Activated CD4-positive, alpha-beta T cell treated with anti-CD3 and anti-CD28 coated beads for 36 hours (primary cell): ENCODE data around the gene NMRK1. TPM values are rescaled to one million over a fixed set of nuclear protein-coding genes. Genes with fewer than 3 reads are reported as not detected.
A peak's percentile ranks its signal among the peaks of the same experiment; 100 is the strongest.

ENCODE experiments used
- ATAC-seq: fragments of 200-7000 bp; cut with Tn5 transposase; one replicate; pipeline ENCODE4 v1.10.0; 2021; ENCODE audit warnings: mild to moderate bottlenecking, moderate library complexity
- CTCF ChIA-PET: fragments of 350-600 bp; sonication (Branson Sonifier 250); formaldehyde crosslinking; loops from one replicate; lab custom pipeline; 2021; ENCODE audit warnings: antibody characterized with exemption; lab: Charles Lee
- POLR2A ChIA-PET: fragments of 350-600 bp; sonication (Branson Sonifier 250); formaldehyde crosslinking; loops from one replicate; lab custom pipeline; 2021; ENCODE audit warnings: antibody characterized with exemption, inconsistent platforms; lab: Charles Lee
- DNase-seq: peaks from one replicate; pipeline ENCODE4 v3.0.0-alpha.2; 2020
- H3K27ac Mint-ChIP-seq: one replicate; pipeline ENCODE4 v1.8.0; 2021; ENCODE audit warnings: mixed read lengths
- H3K27me3 Mint-ChIP-seq: one replicate; pipeline ENCODE4 v1.8.0; 2021; ENCODE audit warnings: mixed read lengths
- H3K36me3 Mint-ChIP-seq: one replicate; pipeline ENCODE4 v1.8.0; 2021; ENCODE audit warnings: low read depth, mixed read lengths
- H3K4me1 Mint-ChIP-seq: one replicate; pipeline ENCODE4 v1.8.0; 2021; ENCODE audit warnings: mixed read lengths
- H3K4me3 Mint-ChIP-seq: one replicate; pipeline ENCODE4 v1.8.0; 2021; ENCODE audit warnings: mild to moderate bottlenecking, moderate library complexity, mixed read lengths
- H3K9me3 Mint-ChIP-seq: one replicate; pipeline ENCODE4 v1.8.0; 2021; ENCODE audit warnings: low read depth, mixed read lengths
- intact Hi-C, 2 experiments: fragments of 100-400 bp; cut with DNase I in 1 of 2; cut with micrococcal nuclease in 1 of 2; formaldehyde crosslinking; loops; one replicate each; pipeline versions ENCODE4 v1.14.2 to v1.15.1; 2022 to 2024; cut with DNase I, micrococcal nuclease
- total RNA-seq, 2 experiments: library from RNA; stranded (reverse); gene quantifications; one replicate each; pipeline ENCODE4 v1.2.3, GENCODE V29; 2021

NMRK1 gene
- 10 to 100 TPM; 20.9 to 29.2 TPM for total RNA-seq

DNA sequence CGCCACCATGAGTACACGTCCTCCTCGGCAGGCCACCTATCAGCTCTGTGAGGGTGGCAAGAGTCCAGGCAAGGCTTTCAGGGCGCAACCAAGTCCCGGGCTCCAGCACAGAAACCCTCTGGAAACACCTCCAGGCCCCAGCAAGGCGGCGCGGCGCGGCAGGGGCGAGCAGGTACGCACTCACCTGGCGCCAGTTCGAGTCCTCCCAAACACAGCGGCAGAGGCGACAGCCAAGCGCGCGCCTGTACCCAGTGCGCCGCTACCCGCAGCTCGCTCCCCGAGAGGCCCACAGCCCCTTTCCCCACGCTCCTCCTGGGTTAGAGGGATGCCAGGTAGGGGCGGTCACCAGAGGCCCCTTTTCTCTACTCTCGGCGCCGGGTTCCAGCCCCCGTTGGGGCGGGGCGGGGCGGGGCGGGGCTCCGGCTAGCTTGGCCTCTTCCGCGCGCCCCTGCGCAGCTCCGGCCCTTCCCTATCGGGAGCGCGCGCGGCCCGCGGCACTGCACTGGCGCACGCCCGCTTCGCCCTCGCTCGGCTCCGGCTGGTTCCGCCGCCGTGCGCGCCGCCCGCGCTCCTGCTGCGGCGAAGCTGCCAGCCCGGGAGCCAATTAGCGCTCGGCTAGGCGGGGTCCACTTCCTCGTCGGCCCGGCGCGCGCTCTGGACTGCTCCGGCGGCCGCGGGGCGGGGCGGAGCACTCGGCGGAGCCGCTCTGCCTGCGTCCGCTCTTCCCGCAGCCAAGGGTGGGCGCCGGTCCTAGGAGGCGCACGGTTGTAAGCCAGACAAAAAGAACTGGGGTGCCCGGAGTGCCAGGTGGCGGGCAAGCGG, at the start of gene NMRK1, which contains the start of gene OSTF1:
Gene NMRK1 (minus strand): TSS at position 332 of the 822 bp plus-strand sequence. CDS start 5,040 bp downstream, outside the sequence.
Gene OSTF1 (plus strand): TSS at position 691 of the 822 bp plus-strand sequence. CDS start 179 bp downstream, outside the sequence.
- Mint-ChIP-seq H3K4me1 (peaks cover 64% of the 10 kb centered on the region), H3K36me3 (peaks cover 11% of the 10 kb centered on the region), H3K27ac (peak within 1 kb of the TSS; percentile 97), H3K9me3 (no peaks in the 10 kb centered on the region), H3K4me3 (peak within 1 kb of the TSS; percentile 96), H3K27me3 (no peaks in the 10 kb centered on the region)
- CTCF ChIA-PET: interaction anchor here (0.8 to 2.4 kb wide), 10 partner anchors 12 to 315 kb away, joined by 3 to 11 read pairs (median 6); partner anchors contain the start of genes C9orf40 and CARNMT1
- intact Hi-C loops: loop anchor here (1.0 to 10.0 kb wide), 12 partner anchors 29 to 1956 kb away; partner anchors contain the start of genes C9orf40 (in 2 of the 2), ANXA1 (in 1 of the 2), CARNMT1 (in 1 of the 2) and PCSK5 (in 1 of the 2)
- ATAC-seq: peak; percentile 90
- POLR2A ChIA-PET: interaction anchor here (0.6 to 3.6 kb wide), 8 partner anchors 46 to 1307 kb away, joined by 3 to 22 read pairs (median 3); partner anchors contain the start of genes C9orf40, CARNMT1 and RFK
- DNase-seq: peak; percentile 97

DNA sequence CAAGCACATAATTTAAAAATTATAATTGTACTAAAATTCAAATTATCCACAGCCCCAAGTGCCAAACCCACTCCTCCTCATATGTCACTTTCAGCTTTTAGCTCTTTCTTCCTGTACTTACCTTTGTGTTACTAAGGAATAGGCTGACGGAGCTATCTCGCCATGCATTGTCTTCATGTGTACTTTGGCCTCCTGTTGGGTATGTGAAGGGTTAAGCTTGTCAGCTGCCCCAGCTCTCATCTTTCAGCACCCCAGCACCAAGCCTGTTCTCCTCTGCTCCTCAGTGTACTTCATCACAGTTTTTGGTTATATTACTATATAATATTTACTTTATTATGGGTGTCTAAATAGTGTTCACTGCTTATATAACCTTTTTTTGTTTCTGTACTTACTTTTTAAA, 46.5 kb upstream of the NMRK1 start:
- ATAC-seq: no peak
- H3K4me1 Mint-ChIP-seq: peaks cover 33% of the 10 kb centered on the region
- no peaks in the 10 kb centered on the region for H3K9me3 Mint-ChIP-seq
- H3K36me3 Mint-ChIP-seq: peaks cover 63% of the 10 kb centered on the region
- H3K4me3 Mint-ChIP-seq: no peak overlapping the region
- ChIA-PET CTCF (interaction anchor here (1.0 kb wide), 1 partner anchor 9 kb away, joined by 3 read pairs; no protein-coding TSS in a partner anchor), POLR2A (interaction anchor here (0.6 kb wide), 2 partner anchors 46 to 180 kb away, joined by 3 to 5 read pairs; partner anchors contain the start of genes NMRK1 and OSTF1)
- intact Hi-C loops: no loop called here
- H3K27ac Mint-ChIP-seq: no peak overlapping the region
- no peak for DNase-seq
- no peaks in the 10 kb centered on the region for H3K27me3 Mint-ChIP-seq

DNA sequence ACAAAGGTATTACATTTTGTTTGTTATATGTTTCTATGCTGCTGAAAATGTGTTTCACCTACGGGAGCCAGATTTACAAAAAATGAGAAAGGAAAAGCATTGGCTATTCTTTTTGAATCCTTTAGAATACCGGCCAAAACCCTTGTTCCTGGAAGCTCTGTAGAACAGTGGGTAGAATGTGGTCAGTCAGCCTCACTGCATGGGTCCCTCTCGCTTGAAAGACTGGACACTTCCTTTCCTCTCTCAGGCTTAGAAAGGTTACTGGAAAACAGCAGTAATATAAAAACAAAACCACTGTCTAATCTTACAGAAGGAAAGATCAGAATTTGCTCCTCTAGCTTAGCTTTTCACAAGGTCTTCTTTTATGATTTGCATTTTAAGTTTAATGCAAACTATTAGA, 45.4 kb upstream of the NMRK1 start:
- DNase-seq: no peak
- intact Hi-C loops: no loop called here

DNA sequence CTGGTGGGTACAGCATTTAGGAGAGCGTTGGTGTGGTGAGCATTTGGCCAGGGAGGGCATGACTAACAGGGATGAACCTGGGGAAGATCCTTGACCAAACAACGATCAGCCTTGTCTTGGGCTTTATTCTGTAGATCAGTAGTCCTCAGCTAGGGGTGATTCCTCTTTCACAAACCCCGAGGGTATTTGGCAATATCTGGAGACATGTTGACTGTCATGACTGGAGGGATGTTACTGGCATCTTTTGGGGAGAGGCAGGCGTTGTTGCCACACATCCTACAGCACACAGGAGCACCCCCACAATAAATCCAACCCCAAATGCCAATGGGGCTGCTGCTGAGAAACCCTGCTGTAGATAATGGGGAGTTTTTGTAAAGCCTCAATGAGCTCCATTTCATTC, 44.3 kb upstream of the NMRK1 start:
- DNase-seq (no peak), ATAC-seq (no peak)
- Mint-ChIP-seq H3K36me3 (peaks cover 61% of the 10 kb centered on the region), H3K27me3 (no peaks in the 10 kb centered on the region), H3K27ac (no peak overlapping the region), H3K9me3 (no peaks in the 10 kb centered on the region), H3K4me3 (no peak overlapping the region), H3K4me1 (peaks cover 30% of the 10 kb centered on the region)
- intact Hi-C loops: no loop called here
- ChIA-PET CTCF (interaction anchor here (1.3 kb wide), 1 partner anchor 9 kb away, joined by 3 read pairs; no protein-coding TSS in a partner anchor), POLR2A (no interaction called here)

More for the DNA sequence above, 45.4 kb upstream of the NMRK1 start:
- H3K27ac Mint-ChIP-seq: no peak overlapping the region
- no peak for ATAC-seq
- H3K27me3 Mint-ChIP-seq: no peaks in the 10 kb centered on the region
- peaks cover 34% of the 10 kb centered on the region for H3K4me1 Mint-ChIP-seq
- H3K4me3 Mint-ChIP-seq: no peak overlapping the region
- H3K36me3 Mint-ChIP-seq: peaks cover 66% of the 10 kb centered on the region
- ChIA-PET POLR2A (no interaction called here), CTCF (interaction anchor here (1.1 kb wide), 1 partner anchor 46 kb away, joined by 3 read pairs; no protein-coding TSS in a partner anchor)
- H3K9me3 Mint-ChIP-seq: no peaks in the 10 kb centered on the region

DNA sequence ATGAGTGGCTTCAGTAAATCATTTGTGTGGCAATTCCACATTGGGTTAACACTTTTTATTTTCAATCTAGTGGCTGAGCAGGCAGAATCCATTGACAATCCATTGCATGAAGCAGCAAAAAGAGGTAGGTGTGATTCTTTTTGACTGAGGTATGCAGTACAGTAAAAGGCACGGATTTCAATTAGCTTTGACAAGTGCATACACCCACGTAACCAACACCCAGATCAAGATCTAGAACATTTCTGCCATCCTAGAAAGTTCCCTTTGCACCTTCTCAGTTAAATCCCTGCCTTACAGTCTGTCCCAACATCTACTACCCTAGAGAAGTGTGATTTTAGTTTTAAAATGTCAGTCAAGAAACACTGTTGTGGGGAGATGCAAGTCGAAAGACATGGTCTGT, 43.7 kb upstream of the NMRK1 start:
- DNase-seq (no peak), ATAC-seq (no peak)
- no peak overlapping the region for H3K27ac Mint-ChIP-seq
- intact Hi-C loops: no loop called here
- POLR2A ChIA-PET: no interaction called here
- peaks cover 55% of the 10 kb centered on the region for H3K36me3 Mint-ChIP-seq
- no peak overlapping the region for H3K4me3 Mint-ChIP-seq
- no peaks in the 10 kb centered on the region for H3K9me3 Mint-ChIP-seq
- CTCF ChIA-PET: interaction anchor here (0.6 to 1.3 kb wide), 2 partner anchors 9 to 13 kb away, joined by 3 read pairs; no protein-coding TSS in a partner anchor
- peaks cover 28% of the 10 kb centered on the region for H3K4me1 Mint-ChIP-seq
- no peaks in the 10 kb centered on the region for H3K27me3 Mint-ChIP-seq

DNA sequence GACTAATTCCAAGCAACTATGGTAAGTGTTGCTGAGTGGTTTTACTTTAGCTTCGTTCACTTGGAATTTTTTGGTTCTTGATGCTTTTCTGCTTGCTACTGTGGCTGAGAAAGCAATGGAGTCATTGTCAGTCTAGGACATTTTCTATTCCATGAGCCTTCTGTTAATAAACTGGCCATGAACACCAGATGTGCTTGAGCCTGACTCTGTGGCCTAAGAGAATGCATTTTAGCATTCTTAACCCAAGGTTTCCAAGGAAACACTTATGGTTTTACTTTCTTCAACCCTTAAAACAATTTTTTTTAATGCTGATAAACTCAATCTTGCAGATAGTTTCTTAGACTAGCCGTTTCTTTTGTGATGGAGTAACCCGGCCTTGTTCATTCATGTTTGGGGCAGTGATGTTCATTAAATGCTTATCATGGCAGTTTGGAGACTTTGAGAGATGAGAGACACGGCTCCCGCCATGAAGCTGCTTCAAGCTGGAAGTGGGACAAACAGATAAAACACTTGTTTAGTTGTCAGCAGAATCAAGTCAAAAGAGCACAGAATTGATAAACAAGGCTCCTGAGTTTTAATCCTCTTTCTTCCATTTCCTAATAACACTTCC, 42.8 kb upstream of the NMRK1 start:
- ChIA-PET CTCF (interaction anchor here (0.6 to 1.9 kb wide), 3 partner anchors 12 to 15 kb away, joined by 3 to 5 read pairs (median 4); no protein-coding TSS in a partner anchor), POLR2A (interaction anchor here (0.6 kb wide), 1 partner anchor 18 kb away, joined by 3 read pairs; no protein-coding TSS in a partner anchor)
- intact Hi-C loops: no loop called here
- H3K27ac Mint-ChIP-seq: no peak overlapping the region
- peaks cover 47% of the 10 kb centered on the region for H3K36me3 Mint-ChIP-seq
- no peak overlapping the region for H3K4me3 Mint-ChIP-seq
- peaks cover 30% of the 10 kb centered on the region for H3K4me1 Mint-ChIP-seq
- H3K9me3 Mint-ChIP-seq: no peaks in the 10 kb centered on the region
- no peak for ATAC-seq
- DNase-seq: no peak
- H3K27me3 Mint-ChIP-seq: no peaks in the 10 kb centered on the region

DNA sequence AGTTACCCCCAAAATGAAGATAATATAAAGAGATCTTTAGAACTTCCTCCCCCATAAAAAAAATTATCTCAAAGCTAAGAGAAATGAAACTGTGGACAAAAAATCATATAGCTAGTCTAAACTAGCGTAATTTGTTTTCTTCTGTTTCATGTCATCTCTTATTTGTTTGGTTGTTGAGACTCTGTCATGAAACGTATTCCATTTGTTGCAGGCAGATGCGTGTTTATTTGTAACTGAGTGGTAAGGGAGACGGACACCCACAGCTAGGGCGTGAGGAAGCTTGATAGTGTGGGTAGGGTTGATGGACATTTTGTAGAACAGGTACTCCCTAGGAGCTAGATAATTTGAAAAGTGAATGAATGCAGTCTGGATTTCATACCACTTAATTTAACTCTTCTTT, 42.2 kb upstream of the NMRK1 start:
- no peaks in the 10 kb centered on the region for H3K27me3 Mint-ChIP-seq
- ChIA-PET POLR2A (interaction anchor here (0.7 kb wide), 1 partner anchor 45 kb away, joined by 3 read pairs; no protein-coding TSS in a partner anchor), CTCF (interaction anchor here (1.9 kb wide), 1 partner anchor 16 kb away, joined by 5 read pairs; no protein-coding TSS in a partner anchor)
- DNase-seq (no peak), ATAC-seq (no peak)
- H3K27ac Mint-ChIP-seq: no peak overlapping the region
- H3K4me1 Mint-ChIP-seq: peaks cover 32% of the 10 kb centered on the region
- H3K36me3 Mint-ChIP-seq: peaks cover 42% of the 10 kb centered on the region
- H3K4me3 Mint-ChIP-seq: no peak overlapping the region
- no peaks in the 10 kb centered on the region for H3K9me3 Mint-ChIP-seq
- intact Hi-C loops: no loop called here

DNA sequence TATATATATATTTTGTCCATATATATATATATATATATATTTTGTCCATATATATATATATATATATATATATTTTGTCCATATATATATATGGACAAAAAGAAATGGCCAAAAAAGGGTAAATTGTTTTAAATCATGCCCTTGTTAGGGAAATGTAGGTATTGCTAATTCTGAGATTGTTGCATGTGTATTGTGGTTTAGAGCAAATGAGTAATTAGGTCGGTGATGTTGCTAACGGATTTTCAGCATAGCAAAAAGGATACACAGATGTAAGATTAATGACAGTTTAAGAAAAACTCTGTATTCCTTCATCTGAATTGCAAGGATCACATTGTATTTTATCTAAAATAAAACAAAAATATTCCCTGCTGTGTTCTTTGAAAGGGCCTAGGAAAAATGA, 40.6 kb upstream of the NMRK1 start:
- H3K27ac Mint-ChIP-seq: peak overlapping the region; percentile 68
- ChIA-PET POLR2A (no interaction called here), CTCF (no interaction called here)
- ATAC-seq (peak; percentile 92), DNase-seq (no peak)
- no peaks in the 10 kb centered on the region for H3K9me3 Mint-ChIP-seq
- peaks cover 39% of the 10 kb centered on the region for H3K36me3 Mint-ChIP-seq
- H3K4me3 Mint-ChIP-seq: no peak overlapping the region
- intact Hi-C loops: loop anchor here in 1 of 2 experiments (2.0 to 5.0 kb wide), 2 partner anchors 20 to 41 kb away; partner anchors contain the start of genes NMRK1 and OSTF1
- H3K27me3 Mint-ChIP-seq: no peaks in the 10 kb centered on the region
- H3K4me1 Mint-ChIP-seq: peaks cover 45% of the 10 kb centered on the region

- Mint-ChIP-seq H3K4me3 (no peak overlapping the region), H3K9me3 (no peaks in the 10 kb centered on the region), H3K4me1 (peaks cover 54% of the 10 kb centered on the region), H3K27me3 (no peaks in the 10 kb centered on the region), H3K27ac (no peak overlapping the region), H3K36me3 (peaks cover 38% of the 10 kb centered on the region)
- ChIA-PET CTCF (no interaction called here), POLR2A (no interaction called here)
- DNase-seq: no peak
- intact Hi-C loops: no loop called here
- no peak for ATAC-seq
These were observed 35.7 kb upstream of the NMRK1 start for GRCh38 chr9:75123696-75124095.

DNA sequence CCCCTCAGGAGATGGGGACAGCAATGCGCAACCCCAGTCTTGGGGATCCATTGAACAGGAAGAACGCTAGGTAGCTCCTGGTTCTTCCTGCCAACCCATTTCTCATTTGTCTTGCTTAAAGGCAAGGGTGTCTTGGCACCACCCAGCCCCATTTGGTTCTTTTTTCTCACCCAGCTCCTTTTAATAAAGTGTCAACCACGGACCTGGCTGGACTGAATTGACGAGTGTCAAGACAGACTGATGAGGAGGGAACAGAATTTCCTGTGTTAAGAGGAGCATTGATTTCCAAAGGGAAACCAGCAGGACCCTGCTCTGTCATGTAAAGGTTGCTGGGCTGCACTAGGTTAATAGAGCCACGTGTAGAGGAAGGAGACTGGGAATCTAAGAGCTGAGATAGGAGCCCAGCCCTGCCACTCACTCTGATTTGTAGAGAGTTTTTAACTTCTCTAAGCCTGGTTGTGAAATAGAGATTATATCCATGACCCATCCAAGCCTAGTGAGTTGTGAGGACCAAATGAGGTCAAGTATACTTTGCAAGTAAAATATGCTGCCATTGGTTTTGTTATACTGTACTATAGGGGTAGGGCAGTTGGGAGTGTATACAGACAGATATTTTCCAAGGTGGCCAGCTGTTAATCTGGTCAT, 34.1 kb upstream of the NMRK1 start:
- ChIA-PET POLR2A (interaction anchor here (0.5 kb wide), 1 partner anchor 35 kb away, joined by 5 read pairs; no protein-coding TSS in a partner anchor), CTCF (no interaction called here)
- no peaks in the 10 kb centered on the region for H3K27me3 Mint-ChIP-seq
- no peak overlapping the region for H3K27ac Mint-ChIP-seq
- intact Hi-C loops: no loop called here
- H3K9me3 Mint-ChIP-seq: peaks cover 9% of the 10 kb centered on the region
- H3K4me3 Mint-ChIP-seq: no peak overlapping the region
- peaks cover 53% of the 10 kb centered on the region for H3K36me3 Mint-ChIP-seq
- ATAC-seq (no peak), DNase-seq (no peak)
- peaks cover 61% of the 10 kb centered on the region for H3K4me1 Mint-ChIP-seq
